HCT116 (cell line): ENCODE measurements around the gene LAMC3.

Experiments
- EZH2phosphoT487 ChIP-seq: fragments of 200-600 bp; IDR thresholded peaks from 2 replicates; pipeline ENCODE4 v1.6.1; 2018; ENCODE audit warnings: antibody characterized with exemption, borderline replicate concordance
- POLR2AphosphoS5 ChIP-seq: IDR thresholded peaks from 2 replicates; pipeline ENCODE4 v1.6.1; 2011; ENCODE audit warnings: mild to moderate bottlenecking, low read depth, low read length, moderate library complexity
- RAD21 ChIP-seq: IDR thresholded peaks from 2 replicates; pipeline ENCODE4 v1.6.1; 2012; ENCODE audit warnings: low read depth, mild to moderate bottlenecking
- SIN3A ChIP-seq: IDR thresholded peaks from 2 replicates; pipeline ENCODE4 v1.6.1; 2012; ENCODE audit warnings: low read depth
- SP1 ChIP-seq: IDR thresholded peaks from 2 replicates; pipeline ENCODE4 v1.6.1; 2012; ENCODE audit warnings: low read depth
- TCF7L2 ChIP-seq: IDR thresholded peaks from 2 replicates; pipeline ENCODE4 v1.7.0; 2011; ENCODE audit warnings: borderline replicate concordance, inconsistent platforms; ENCODE audit not compliant: insufficient read depth, insufficient read length; ENCODE audit errors: extremely low read depth
- YY1 ChIP-seq: IDR thresholded peaks from 2 replicates; pipeline ENCODE4 v1.6.1; 2011; ENCODE audit warnings: low read length, low read depth, moderate library complexity, mild to moderate bottlenecking; ENCODE audit not compliant: insufficient replicate concordance; ENCODE audit errors: extremely low read depth
- ZNF274 ChIP-seq: fragments of 200-500 bp; sonication (Bioruptor generic); IDR thresholded peaks from 2 replicates; pipeline ENCODE4 v1.6.1; 2014; ENCODE audit warnings: mild to moderate bottlenecking, low read depth, low read length, inconsistent platforms
- TF ChIP-seq, protein P1 (sequence below), 3 experiments: fragments of 200-600 bp in 1 of 3; sonication (generic) in 1 of 3; IDR thresholded peaks in 2 of 3; conservative IDR thresholded peaks in 1 of 3; 2 replicates each; pipeline ENCODE4 v1.5.1; 2012 to 2017; ENCODE audit warnings: low read depth in 2 of 3, low read length in 2 of 3, antibody characterized with exemption in 1 of 3, borderline replicate concordance in 1 of 3, control low read depth in 1 of 3, mild to moderate bottlenecking in 1 of 3, mixed read lengths in 1 of 3, mixed run types in 1 of 3, moderate library complexity in 1 of 3; ENCODE audit not compliant: insufficient read depth in 1 of 3
- TF ChIP-seq, protein P2 (sequence below): IDR thresholded peaks from 2 replicates; pipeline ENCODE4 v1.6.1; 2012; ENCODE audit warnings: low read depth

DNA sequence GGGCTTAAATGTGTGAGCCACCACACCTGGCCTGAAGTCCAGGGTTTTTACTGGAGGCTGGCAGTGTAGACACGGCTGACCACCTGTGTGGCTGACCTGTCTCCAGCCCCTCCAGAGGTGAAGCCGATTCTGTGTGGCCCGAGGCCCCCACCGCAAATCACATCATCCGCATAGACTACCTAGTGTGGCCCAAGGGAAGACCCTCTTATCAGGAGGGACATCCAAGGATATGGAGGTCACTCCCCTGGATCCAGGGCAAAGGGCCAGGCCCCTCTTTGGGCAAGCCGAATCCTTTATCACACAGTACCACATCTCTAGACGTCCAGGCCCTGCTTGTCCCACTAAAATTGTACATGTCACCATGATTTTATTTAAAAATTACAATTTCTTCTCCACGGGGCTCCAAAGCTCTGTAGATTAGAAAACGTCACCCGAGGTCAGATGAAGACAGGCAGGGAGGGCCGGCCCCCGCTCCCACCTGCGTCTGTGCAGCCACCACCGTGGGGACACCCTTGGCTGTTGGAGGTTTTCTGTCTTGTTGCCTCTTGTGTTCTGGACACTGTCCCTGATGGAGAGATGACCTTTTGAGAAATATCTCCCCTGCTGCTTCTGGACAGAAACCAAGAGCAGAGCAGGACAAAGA, 20.1 kb downstream of the LAMC3 start:
- no peak for TF ChIP-seq RAD21
- no peak for TF ChIP-seq SIN3A
- TF ChIP-seq, protein P1, sequence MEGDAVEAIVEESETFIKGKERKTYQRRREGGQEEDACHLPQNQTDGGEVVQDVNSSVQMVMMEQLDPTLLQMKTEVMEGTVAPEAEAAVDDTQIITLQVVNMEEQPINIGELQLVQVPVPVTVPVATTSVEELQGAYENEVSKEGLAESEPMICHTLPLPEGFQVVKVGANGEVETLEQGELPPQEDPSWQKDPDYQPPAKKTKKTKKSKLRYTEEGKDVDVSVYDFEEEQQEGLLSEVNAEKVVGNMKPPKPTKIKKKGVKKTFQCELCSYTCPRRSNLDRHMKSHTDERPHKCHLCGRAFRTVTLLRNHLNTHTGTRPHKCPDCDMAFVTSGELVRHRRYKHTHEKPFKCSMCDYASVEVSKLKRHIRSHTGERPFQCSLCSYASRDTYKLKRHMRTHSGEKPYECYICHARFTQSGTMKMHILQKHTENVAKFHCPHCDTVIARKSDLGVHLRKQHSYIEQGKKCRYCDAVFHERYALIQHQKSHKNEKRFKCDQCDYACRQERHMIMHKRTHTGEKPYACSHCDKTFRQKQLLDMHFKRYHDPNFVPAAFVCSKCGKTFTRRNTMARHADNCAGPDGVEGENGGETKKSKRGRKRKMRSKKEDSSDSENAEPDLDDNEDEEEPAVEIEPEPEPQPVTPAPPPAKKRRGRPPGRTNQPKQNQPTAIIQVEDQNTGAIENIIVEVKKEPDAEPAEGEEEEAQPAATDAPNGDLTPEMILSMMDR (IDR thresholded peaks at IDR 0.05 in 2 of 3, conservative IDR thresholded peaks at IDR 0.05 in 1 of 3; ENCODE audit: borderline replicate concordance in 1 of 3, insufficient read depth in 1 of 3, low read depth in 2 of 3, low read length in 2 of 3) = no peak
- TF ChIP-seq POLR2AphosphoS5 = no peak
- no peak for TF ChIP-seq TCF7L2
- TF ChIP-seq YY1 = no peak
- no peak for TF ChIP-seq SP1
- TF ChIP-seq, protein P2, sequence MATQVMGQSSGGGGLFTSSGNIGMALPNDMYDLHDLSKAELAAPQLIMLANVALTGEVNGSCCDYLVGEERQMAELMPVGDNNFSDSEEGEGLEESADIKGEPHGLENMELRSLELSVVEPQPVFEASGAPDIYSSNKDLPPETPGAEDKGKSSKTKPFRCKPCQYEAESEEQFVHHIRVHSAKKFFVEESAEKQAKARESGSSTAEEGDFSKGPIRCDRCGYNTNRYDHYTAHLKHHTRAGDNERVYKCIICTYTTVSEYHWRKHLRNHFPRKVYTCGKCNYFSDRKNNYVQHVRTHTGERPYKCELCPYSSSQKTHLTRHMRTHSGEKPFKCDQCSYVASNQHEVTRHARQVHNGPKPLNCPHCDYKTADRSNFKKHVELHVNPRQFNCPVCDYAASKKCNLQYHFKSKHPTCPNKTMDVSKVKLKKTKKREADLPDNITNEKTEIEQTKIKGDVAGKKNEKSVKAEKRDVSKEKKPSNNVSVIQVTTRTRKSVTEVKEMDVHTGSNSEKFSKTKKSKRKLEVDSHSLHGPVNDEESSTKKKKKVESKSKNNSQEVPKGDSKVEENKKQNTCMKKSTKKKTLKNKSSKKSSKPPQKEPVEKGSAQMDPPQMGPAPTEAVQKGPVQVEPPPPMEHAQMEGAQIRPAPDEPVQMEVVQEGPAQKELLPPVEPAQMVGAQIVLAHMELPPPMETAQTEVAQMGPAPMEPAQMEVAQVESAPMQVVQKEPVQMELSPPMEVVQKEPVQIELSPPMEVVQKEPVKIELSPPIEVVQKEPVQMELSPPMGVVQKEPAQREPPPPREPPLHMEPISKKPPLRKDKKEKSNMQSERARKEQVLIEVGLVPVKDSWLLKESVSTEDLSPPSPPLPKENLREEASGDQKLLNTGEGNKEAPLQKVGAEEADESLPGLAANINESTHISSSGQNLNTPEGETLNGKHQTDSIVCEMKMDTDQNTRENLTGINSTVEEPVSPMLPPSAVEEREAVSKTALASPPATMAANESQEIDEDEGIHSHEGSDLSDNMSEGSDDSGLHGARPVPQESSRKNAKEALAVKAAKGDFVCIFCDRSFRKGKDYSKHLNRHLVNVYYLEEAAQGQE = no peak
- no peak for TF ChIP-seq ZNF274
- TF ChIP-seq EZH2phosphoT487 = no peak
